Heart left ventricle (tissue), 16 donors: ENCODE results near the gene GCGR. TPM values are rescaled to one million over a fixed set of nuclear protein-coding genes. Genes with fewer than 3 reads are reported as not detected.

Source experiments
- ATAC-seq, 4 donors: fragments of 200-7000 bp; cut with Tn5 transposase; one replicate each; pipeline ENCODE4 v1.9.1; 2020 to 2022; ENCODE audit warnings: moderate library complexity in 4 of 4, mild to moderate bottlenecking in 3 of 4, moderate number of reproducible peaks in 1 of 4
- DNase-seq, 5 donors: peaks; one replicate each; pipeline ENCODE4 v3.0.0-alpha.2; 2020
- H3K27ac ChIP-seq, 12 donors: fragments of 200-600 bp; sonication (generic) in 4 of 12; one replicate each; pipeline versions ENCODE4 v1.5.0 to v1.8.0; 2016 to 2022; ENCODE audit warnings: mild to moderate bottlenecking in 2 of 12
- H3K27me3 ChIP-seq, 9 donors: fragments of 200-600 bp; sonication (generic) in 2 of 9; one replicate each; pipeline versions ENCODE4 v1.5.1 to v1.8.0; 2016 to 2022; ENCODE audit warnings: mild to moderate bottlenecking in 3 of 9
- H3K36me3 ChIP-seq, 9 donors: fragments of 200-600 bp; sonication (generic) in 2 of 9; one replicate each; pipeline versions ENCODE4 v1.5.0 to v1.8.0; 2018 to 2022; ENCODE audit warnings: mild to moderate bottlenecking in 2 of 9
- H3K4me1 ChIP-seq, 12 donors: fragments of 200-600 bp; sonication (generic) in 4 of 12; one replicate each; pipeline versions ENCODE4 v1.5.0 to v1.8.0; 2016 to 2022; ENCODE audit warnings: mild to moderate bottlenecking in 3 of 12
- H3K4me3 ChIP-seq, 12 donors: fragments of 200-600 bp; sonication (generic) in 4 of 12; one replicate each; pipeline versions ENCODE4 v1.5.0 to v1.8.0; 2017 to 2022; ENCODE audit warnings: mild to moderate bottlenecking in 9 of 12, moderate library complexity in 4 of 12
- H3K9me3 ChIP-seq, 12 donors: fragments of 200-600 bp; sonication (generic) in 4 of 12; one replicate each; pipeline versions ENCODE4 v1.5.0 to v1.8.0; 2016 to 2022; ENCODE audit warnings: mild to moderate bottlenecking in 1 of 12
- POLR2A ChIP-seq, 2 donors: fragments of 450-650 bp; IDR thresholded peaks; one replicate each; pipeline ENCODE4 v1.6.1; 2017; ENCODE audit warnings: antibody characterized with exemption in 2 of 2, mild to moderate bottlenecking in 2 of 2, moderate library complexity in 2 of 2
- WGBS, 4 donors: extraction: QIAGEN DNeasy Blood & Tissue Kit in 2 of 4; methylation state at CpG; one replicate each; pipeline versions ENCODE4 v1.1.5 to v1.1.7; 2013 to 2018; 5-methylcytosine and 5-hydroxymethylcytosine counted together
- intact Hi-C, 10 donors: fragments of 100-400 bp; cut with DNase I; formaldehyde crosslinking; loops; one replicate each; pipeline versions ENCODE4 v1.11.1 to v1.14.2; 2022
- polyA plus RNA-seq, 2 donors: library from polyadenylated mRNA; stranded (reverse); fragments of 200-250 nt; gene quantifications; one replicate each; pipeline ENCODE4 v1.2.3, GENCODE V29; 2013
- total RNA-seq, 9 donors: library from RNA; depleted of rRNA in 2 of 9; stranded (reverse); fragments of >200 nt in 2 of 9; fragmentation: NEBNext Ultra II Directional in 3 of 9; extraction: Animal tissue kit (Norgen Biotek cat#: 25700) in 3 of 9; gene quantifications; one replicate each; pipeline versions ENCODE4 v1.1.0 to v1.2.4, GENCODE V29; 2016 to 2023
- TF ChIP-seq, protein P1 (sequence below), 12 donors: fragments of 200-600 bp; sonication (generic) in 4 of 12; IDR thresholded peaks; one replicate each; pipeline versions ENCODE4 v1.5.0 to v1.8.0; 2018 to 2022; ENCODE audit warnings: antibody characterized with exemption in 12 of 12, mild to moderate bottlenecking in 5 of 12
- donor health status: ischemic (EF 13 %, LVEDD 7.1; RV severe dilation, severe dysfunction).
- donor health status: healthy with polysubstance abuse.
- donor health status: DM: no; HTN: yes; CAD: no.
- donor health status: DM: no; HTN: no; CAD: no.
- donor health status: ischemic (EF 25% LVEDD 6.9; RV normal size, moderate dysfunction).
- donor health status: ischemic (EF 25% LVEDD 5.7; RV mildly dilated, moderate dysfunction).
- donor health status: healthy.
- donor health status: DM: yes; HTN: yes; CAD: no.
- donor health status: ischemic (EF 35%, LVEDD 5.7; RV mildly dilated, moderate dysfunction).
- donor health status: nonischemic (EF 11% LVEDD 7.7; RV severe dilation, severe dysfunction).
- donor health status: DM: yes; HTN: yes; CAD: no.
- donor health status: PGD.
- donor health status: ischemic (EF 29% LVEDD 5.4; RV normal size, mild dysfunction).
- donor health status: nonischemic (EF 23%, LVEDD 6.1; RV moderate dilation, normal function).

The GCGR gene
- total and polyA plus RNA-seq, 11 donors, result not detected

DNA sequence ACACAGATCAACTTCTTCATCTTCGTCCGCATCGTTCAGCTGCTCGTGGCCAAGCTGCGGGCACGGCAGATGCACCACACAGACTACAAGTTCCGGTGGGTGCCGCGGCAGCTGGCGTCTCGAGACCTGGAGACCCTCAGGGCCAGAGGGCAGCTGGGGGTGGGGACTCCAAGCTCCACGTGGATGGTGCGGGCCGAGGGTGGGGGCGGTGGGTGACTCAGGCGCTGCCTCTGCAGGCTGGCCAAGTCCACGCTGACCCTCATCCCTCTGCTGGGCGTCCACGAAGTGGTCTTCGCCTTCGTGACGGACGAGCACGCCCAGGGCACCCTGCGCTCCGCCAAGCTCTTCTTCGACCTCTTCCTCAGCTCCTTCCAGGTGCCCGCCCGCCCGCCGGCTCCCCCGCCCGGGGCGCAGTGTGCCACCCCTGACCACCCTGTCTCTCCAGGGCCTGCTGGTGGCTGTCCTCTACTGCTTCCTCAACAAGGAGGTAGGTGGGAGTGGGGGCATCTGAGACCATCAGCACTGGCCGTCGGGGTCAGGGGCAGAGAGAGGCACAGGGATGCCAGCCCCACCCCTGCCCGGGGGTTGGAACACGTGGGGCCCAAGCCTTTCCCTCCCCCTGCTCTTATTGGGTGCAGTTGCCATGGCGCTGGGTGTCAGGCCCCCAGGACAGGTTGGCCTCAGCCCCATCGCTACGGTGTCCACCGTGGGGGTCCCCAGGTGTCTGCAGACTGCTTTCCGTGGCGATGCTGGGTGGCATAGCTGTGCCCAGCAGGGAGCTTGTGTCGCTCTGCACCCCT, 8.8 kb downstream of the GCGR start:
- 84 to 88% (median 85%) methylated on average over 27 to 45 of the region's 45 CpGs for WGBS, 4 donors
- no peak for DNase-seq
- H3K4me1 ChIP-seq, result no peaks in the 10 kb centered on the region

DNA sequence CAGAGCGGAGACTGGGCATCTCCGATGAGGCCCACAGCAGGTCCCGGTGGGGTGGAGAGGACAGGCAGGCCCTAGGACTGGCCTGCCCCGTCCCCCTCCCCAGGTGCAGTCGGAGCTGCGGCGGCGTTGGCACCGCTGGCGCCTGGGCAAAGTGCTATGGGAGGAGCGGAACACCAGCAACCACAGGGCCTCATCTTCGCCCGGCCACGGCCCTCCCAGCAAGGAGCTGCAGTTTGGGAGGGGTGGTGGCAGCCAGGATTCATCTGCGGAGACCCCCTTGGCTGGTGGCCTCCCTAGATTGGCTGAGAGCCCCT, 9.4 kb downstream of the GCGR start:
- H3K9me3 ChIP-seq, result no peaks in the 10 kb centered on the region
- H3K4me1 ChIP-seq, result no peaks in the 10 kb centered on the region
- no peak for ATAC-seq
- H3K36me3 ChIP-seq, result no peaks in the 10 kb centered on the region
- 90 to 94% (median 93%) methylated on average over 8 to 15 of the region's 15 CpGs for WGBS, 4 donors
- H3K27ac ChIP-seq, result no peak overlapping the region
- H3K4me3 ChIP-seq, result no peak overlapping the region
- TF ChIP-seq POLR2A (IDR thresholded peaks at IDR 0.05), result no peak
- TF ChIP-seq, protein P1, sequence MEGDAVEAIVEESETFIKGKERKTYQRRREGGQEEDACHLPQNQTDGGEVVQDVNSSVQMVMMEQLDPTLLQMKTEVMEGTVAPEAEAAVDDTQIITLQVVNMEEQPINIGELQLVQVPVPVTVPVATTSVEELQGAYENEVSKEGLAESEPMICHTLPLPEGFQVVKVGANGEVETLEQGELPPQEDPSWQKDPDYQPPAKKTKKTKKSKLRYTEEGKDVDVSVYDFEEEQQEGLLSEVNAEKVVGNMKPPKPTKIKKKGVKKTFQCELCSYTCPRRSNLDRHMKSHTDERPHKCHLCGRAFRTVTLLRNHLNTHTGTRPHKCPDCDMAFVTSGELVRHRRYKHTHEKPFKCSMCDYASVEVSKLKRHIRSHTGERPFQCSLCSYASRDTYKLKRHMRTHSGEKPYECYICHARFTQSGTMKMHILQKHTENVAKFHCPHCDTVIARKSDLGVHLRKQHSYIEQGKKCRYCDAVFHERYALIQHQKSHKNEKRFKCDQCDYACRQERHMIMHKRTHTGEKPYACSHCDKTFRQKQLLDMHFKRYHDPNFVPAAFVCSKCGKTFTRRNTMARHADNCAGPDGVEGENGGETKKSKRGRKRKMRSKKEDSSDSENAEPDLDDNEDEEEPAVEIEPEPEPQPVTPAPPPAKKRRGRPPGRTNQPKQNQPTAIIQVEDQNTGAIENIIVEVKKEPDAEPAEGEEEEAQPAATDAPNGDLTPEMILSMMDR (IDR thresholded peaks at IDR 0.05), result no peak
- H3K27me3 ChIP-seq, result peaks cover 0 to 29% (median 3%) of the 10 kb centered on the region in 9 donors
- no peak for DNase-seq
- intact Hi-C loops, result no loop called here

More for the DNA sequence above, 8.8 kb downstream of the GCGR start:
- H3K4me3 ChIP-seq, result no peak overlapping the region
- intact Hi-C loops, result no loop called here
- TF ChIP-seq, protein P1 (IDR thresholded peaks at IDR 0.05), result no peak
- TF ChIP-seq POLR2A (IDR thresholded peaks at IDR 0.05), result no peak
- no peak for ATAC-seq
- no peaks in the 10 kb centered on the region for H3K36me3 ChIP-seq
- no peak overlapping the region for H3K27ac ChIP-seq
- H3K27me3 ChIP-seq, result peaks cover 0 to 29% (median 7%) of the 10 kb centered on the region in 9 donors
- no peaks in the 10 kb centered on the region for H3K9me3 ChIP-seq

DNA sequence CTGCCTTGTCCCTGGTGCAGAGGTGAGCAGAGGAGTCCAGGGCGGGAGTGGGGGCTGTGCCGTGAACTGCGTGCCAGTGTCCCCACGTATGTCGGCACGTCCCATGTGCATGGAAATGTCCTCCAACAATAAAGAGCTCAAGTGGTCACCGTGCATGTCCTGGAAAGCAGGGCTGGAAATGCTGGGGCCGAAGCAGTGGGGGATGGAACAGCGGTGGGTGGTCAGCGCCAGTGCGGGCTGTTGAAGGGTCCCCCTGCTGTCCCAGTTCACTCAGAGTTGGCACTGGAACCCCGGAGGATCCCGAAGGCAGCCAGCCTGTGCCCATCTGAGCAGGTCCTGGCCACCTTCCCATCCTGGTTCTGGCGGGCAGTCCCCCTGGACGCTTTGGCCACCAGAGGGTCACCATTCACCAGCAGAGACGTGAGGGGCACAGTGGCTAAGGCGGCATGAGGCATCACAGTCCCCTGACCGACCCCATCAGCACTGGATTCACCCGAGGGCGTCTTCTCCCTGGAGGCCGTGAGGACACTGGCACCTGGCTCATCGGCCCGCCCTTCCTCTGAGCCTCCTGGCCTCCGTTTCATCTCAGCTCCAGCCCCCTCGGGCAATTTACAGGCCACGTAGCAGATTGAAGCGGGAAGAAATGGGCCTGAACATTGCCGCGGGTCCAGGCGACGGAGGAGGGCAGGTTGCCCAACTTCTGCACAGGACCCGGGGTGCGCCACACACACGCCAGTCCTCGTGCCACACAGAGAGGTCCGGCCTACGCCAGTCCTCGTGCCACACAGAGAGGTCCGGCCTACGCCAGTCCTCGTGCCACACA, 10.1 kb downstream of the GCGR start:
- DNase-seq (no peak), ATAC-seq (no peak)
- TF ChIP-seq, protein P1 (IDR thresholded peaks at IDR 0.05), result no peak
- Histone ChIP-seq H3K9me3 (no peaks in the 10 kb centered on the region), H3K4me1 (no peaks in the 10 kb centered on the region), H3K27me3 (peaks cover 0 to 29% (median 3%) of the 10 kb centered on the region in 9 donors), H3K36me3 (no peaks in the 10 kb centered on the region), H3K27ac (no peak overlapping the region), H3K4me3 (no peak overlapping the region)
- intact Hi-C loops, result no loop called here
- 88 to 94% (median 89%) methylated on average over 24 to 41 of the region's 41 CpGs for WGBS, 4 donors
